ENCODE data around the gene TTC29.

- TF ChIP-seq JUND (IDR thresholded peaks at IDR 0.05) (no peak), EP300 (IDR thresholded peaks at IDR 0.05; ENCODE audit: borderline replicate concordance in 1 of 2, low read depth in 1 of 2, low read length in 1 of 2) (no peak), USF2 (IDR thresholded peaks at IDR 0.05; ENCODE audit: borderline replicate concordance, low read depth, low read length) (no peak), RFX5 (IDR thresholded peaks at IDR 0.05; ENCODE audit: low read length) (no peak)
- TF ChIP-seq, protein P1, sequence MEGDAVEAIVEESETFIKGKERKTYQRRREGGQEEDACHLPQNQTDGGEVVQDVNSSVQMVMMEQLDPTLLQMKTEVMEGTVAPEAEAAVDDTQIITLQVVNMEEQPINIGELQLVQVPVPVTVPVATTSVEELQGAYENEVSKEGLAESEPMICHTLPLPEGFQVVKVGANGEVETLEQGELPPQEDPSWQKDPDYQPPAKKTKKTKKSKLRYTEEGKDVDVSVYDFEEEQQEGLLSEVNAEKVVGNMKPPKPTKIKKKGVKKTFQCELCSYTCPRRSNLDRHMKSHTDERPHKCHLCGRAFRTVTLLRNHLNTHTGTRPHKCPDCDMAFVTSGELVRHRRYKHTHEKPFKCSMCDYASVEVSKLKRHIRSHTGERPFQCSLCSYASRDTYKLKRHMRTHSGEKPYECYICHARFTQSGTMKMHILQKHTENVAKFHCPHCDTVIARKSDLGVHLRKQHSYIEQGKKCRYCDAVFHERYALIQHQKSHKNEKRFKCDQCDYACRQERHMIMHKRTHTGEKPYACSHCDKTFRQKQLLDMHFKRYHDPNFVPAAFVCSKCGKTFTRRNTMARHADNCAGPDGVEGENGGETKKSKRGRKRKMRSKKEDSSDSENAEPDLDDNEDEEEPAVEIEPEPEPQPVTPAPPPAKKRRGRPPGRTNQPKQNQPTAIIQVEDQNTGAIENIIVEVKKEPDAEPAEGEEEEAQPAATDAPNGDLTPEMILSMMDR (IDR thresholded peaks at IDR 0.05), result no peak
Observed at GRCh38 chr4:146787731-146788130, 157.9 kb downstream of the TTC29 start.

All from SK-N-SH (cell line).